ENCODE results near the gene CD33. TPM values are rescaled to one million over a fixed set of nuclear protein-coding genes. Genes with fewer than 3 reads are reported as not detected.

Gene CD33
- polyA plus RNA-seq, 1 donor from 2014 or later = not detected

DNA sequence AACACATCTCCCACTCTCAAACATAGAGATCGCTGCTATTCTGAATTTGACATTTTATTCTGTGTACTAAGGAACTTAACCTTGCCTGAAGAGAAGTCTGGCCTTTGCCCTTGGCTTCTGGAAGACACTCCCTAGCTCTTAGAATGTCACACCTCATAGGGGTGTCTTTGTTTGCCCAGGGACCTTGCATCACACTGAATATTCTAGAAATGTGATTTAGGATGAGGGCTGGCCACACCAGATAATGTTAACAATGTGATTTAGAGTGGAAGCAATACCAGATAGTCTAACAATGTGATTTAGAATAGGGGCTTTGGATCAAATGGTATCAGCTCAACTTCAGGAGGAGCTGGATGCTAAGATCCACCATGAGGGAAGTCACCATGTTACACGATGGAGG is 32.6 kb downstream of the CD33 start:
- Histone ChIP-seq H3K27me3 (ENCODE audit: insufficient read depth, low read depth, low read length) (no peaks in the 10 kb centered on the region), H4K20me1 (ENCODE audit: insufficient read depth) (no peaks in the 10 kb centered on the region), H3K9me3 (ENCODE audit: low read length) (no peaks in the 10 kb centered on the region), H3K4me2 (ENCODE audit: low read length) (no peak overlapping the region), H2AFZ (ENCODE audit: low read depth, low read length) (no peak overlapping the region), H3K79me2 (replicated peaks; ENCODE audit: insufficient read depth, low read length) (no peaks in the 10 kb centered on the region), H3K36me3 (ENCODE audit: insufficient read depth, low read length) (no peaks in the 10 kb centered on the region), H3K9me2 (ENCODE audit: insufficient read depth, low read length) (no peaks in the 10 kb centered on the region), H3K27ac (ENCODE audit: low read length) (no peak overlapping the region), H3K4me3 (ENCODE audit: low read length) (no peak overlapping the region), H3K9ac (ENCODE audit: low read length) (no peak overlapping the region), H3F3A (ENCODE audit: insufficient read depth, low read length, poor library complexity, severe bottlenecking) (no peaks in the 10 kb centered on the region)
- TF ChIP-seq, protein P1, sequence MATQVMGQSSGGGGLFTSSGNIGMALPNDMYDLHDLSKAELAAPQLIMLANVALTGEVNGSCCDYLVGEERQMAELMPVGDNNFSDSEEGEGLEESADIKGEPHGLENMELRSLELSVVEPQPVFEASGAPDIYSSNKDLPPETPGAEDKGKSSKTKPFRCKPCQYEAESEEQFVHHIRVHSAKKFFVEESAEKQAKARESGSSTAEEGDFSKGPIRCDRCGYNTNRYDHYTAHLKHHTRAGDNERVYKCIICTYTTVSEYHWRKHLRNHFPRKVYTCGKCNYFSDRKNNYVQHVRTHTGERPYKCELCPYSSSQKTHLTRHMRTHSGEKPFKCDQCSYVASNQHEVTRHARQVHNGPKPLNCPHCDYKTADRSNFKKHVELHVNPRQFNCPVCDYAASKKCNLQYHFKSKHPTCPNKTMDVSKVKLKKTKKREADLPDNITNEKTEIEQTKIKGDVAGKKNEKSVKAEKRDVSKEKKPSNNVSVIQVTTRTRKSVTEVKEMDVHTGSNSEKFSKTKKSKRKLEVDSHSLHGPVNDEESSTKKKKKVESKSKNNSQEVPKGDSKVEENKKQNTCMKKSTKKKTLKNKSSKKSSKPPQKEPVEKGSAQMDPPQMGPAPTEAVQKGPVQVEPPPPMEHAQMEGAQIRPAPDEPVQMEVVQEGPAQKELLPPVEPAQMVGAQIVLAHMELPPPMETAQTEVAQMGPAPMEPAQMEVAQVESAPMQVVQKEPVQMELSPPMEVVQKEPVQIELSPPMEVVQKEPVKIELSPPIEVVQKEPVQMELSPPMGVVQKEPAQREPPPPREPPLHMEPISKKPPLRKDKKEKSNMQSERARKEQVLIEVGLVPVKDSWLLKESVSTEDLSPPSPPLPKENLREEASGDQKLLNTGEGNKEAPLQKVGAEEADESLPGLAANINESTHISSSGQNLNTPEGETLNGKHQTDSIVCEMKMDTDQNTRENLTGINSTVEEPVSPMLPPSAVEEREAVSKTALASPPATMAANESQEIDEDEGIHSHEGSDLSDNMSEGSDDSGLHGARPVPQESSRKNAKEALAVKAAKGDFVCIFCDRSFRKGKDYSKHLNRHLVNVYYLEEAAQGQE (IDR thresholded peaks at IDR 0.05; ENCODE audit: borderline replicate concordance) = no peak
- TF ChIP-seq EZH2 (IDR thresholded peaks at IDR 0.05; ENCODE audit: borderline replicate concordance, insufficient read depth, low read length, poor library complexity, severe bottlenecking) (no peak), RAD21 (conservative IDR thresholded peaks at IDR 0.05) (no peak), POLR2AphosphoS5 (IDR thresholded peaks at IDR 0.05) (no peak), TAF1 (IDR thresholded peaks at IDR 0.05; ENCODE audit: low read depth) (no peak), MXI1 (conservative IDR thresholded peaks at IDR 0.05; ENCODE audit: poor library complexity, severe bottlenecking) (no peak), EP300 (conservative IDR thresholded peaks at IDR 0.05; ENCODE audit: poor library complexity, severe bottlenecking) (no peak), SMC3 (conservative IDR thresholded peaks at IDR 0.05; ENCODE audit: poor library complexity) (no peak)
- TF ChIP-seq, protein P2, sequence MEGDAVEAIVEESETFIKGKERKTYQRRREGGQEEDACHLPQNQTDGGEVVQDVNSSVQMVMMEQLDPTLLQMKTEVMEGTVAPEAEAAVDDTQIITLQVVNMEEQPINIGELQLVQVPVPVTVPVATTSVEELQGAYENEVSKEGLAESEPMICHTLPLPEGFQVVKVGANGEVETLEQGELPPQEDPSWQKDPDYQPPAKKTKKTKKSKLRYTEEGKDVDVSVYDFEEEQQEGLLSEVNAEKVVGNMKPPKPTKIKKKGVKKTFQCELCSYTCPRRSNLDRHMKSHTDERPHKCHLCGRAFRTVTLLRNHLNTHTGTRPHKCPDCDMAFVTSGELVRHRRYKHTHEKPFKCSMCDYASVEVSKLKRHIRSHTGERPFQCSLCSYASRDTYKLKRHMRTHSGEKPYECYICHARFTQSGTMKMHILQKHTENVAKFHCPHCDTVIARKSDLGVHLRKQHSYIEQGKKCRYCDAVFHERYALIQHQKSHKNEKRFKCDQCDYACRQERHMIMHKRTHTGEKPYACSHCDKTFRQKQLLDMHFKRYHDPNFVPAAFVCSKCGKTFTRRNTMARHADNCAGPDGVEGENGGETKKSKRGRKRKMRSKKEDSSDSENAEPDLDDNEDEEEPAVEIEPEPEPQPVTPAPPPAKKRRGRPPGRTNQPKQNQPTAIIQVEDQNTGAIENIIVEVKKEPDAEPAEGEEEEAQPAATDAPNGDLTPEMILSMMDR (IDR thresholded peaks at IDR 0.05; ENCODE audit: poor library complexity, severe bottlenecking) = no peak

DNA sequence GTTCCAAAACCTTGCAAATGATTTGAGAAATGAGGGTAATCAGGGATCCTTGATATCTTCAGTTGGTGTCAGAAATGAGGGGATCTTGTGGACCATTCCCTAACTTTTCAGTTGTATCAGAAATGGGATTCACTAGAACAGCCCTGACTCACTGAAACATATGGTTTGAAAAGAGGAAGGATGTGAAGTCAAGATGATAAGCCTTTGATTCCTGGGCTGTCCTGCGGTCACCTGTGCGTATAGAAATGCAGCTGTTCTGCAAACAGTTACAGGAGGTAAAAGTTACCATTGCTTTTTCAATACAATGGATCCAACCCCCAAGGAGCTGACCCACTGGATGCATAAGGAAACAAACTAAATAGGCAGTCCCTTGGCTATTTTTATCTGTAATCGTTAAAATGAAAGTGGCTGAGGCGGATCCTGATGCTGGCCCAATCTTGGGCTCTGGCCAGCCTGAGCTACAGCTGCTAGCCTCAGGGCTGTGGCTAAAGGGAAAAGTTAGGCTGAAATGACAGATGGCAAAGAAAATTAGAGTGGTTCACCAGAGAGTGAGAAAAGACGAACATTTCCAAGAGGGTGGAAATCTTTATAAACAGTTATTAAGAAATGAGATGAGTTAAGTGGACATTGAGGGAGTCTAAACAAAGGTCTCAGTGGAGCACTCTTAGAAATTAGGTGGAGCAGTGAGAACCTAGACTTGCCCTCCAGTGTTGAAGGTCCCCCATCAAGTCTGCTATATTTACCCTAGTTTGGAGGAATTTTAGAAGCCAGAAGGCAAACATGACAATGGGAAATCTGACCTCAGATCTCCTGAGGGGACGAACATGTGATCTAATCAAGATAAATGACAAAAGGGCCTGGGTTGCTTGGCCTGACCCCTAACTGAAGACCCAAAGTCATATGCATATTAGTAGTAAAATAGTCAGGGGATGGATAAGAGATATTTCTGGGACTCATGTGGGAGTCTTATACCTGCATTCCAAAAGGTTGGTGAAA is 33.6 kb downstream of the CD33 start:
- no peak overlapping the region for H3K4me2 ChIP-seq (ENCODE audit: low read length)

More for the DNA sequence above, 33.6 kb downstream of the CD33 start:
- TF ChIP-seq RAD21 (conservative IDR thresholded peaks at IDR 0.05) = no peak
- no peak for TF ChIP-seq TAF1 (IDR thresholded peaks at IDR 0.05; ENCODE audit: low read depth)
- no peak for TF ChIP-seq SMC3 (conservative IDR thresholded peaks at IDR 0.05; ENCODE audit: poor library complexity)
- TF ChIP-seq EP300 (conservative IDR thresholded peaks at IDR 0.05; ENCODE audit: poor library complexity, severe bottlenecking) = no peak
- TF ChIP-seq, protein P1 (IDR thresholded peaks at IDR 0.05; ENCODE audit: borderline replicate concordance) = no peak
- no peak for TF ChIP-seq EZH2 (IDR thresholded peaks at IDR 0.05; ENCODE audit: borderline replicate concordance, insufficient read depth, low read length, poor library complexity, severe bottlenecking)
- TF ChIP-seq POLR2AphosphoS5 (IDR thresholded peaks at IDR 0.05) = no peak
- TF ChIP-seq, protein P2 (IDR thresholded peaks at IDR 0.05; ENCODE audit: poor library complexity, severe bottlenecking) = no peak
- no peak for TF ChIP-seq MXI1 (conservative IDR thresholded peaks at IDR 0.05; ENCODE audit: poor library complexity, severe bottlenecking)
- no peaks in the 10 kb centered on the region for H3K9me3 ChIP-seq (ENCODE audit: low read length)
- no peaks in the 10 kb centered on the region for H3K9me2 ChIP-seq (ENCODE audit: insufficient read depth, low read length)
- no peaks in the 10 kb centered on the region for H3K27me3 ChIP-seq (ENCODE audit: insufficient read depth, low read depth, low read length)
- H3K36me3 ChIP-seq (ENCODE audit: insufficient read depth, low read length) = no peaks in the 10 kb centered on the region
- H3K4me3 ChIP-seq (ENCODE audit: low read length) = no peak overlapping the region
- H3K27ac ChIP-seq (ENCODE audit: low read length) = no peak overlapping the region
- H3K9ac ChIP-seq (ENCODE audit: low read length) = no peak overlapping the region
- H3K79me2 ChIP-seq (replicated peaks; ENCODE audit: insufficient read depth, low read length) = no peaks in the 10 kb centered on the region
- no peaks in the 10 kb centered on the region for H4K20me1 ChIP-seq (ENCODE audit: insufficient read depth)
- H3F3A ChIP-seq (ENCODE audit: insufficient read depth, low read length, poor library complexity, severe bottlenecking) = no peaks in the 10 kb centered on the region
- H2AFZ ChIP-seq (ENCODE audit: low read depth, low read length) = no peak overlapping the region
